DOHH2 (cell line): ENCODE measurements around the gene POU4F3.

Experiments
- H3F3A ChIP-seq: fragments of 200-600 bp; sonication (generic), shearing (Covaris generic); 2 replicates; pipeline ENCODE4 v1.6.0; 2016; ENCODE audit warnings: antibody characterized with exemption, mild to moderate bottlenecking; ENCODE audit not compliant: control insufficient read depth, insufficient read depth
- H3K27ac ChIP-seq: fragments of 200-600 bp; sonication (generic); 2 replicates; pipeline ENCODE4 v1.5.1; 2014; ENCODE audit warnings: low read depth, mild to moderate bottlenecking, low read length, moderate library complexity
- H3K27me3 ChIP-seq: fragments of 200-600 bp; sonication (generic); 2 replicates; pipeline ENCODE4 v1.6.1; 2014; ENCODE audit warnings: mild to moderate bottlenecking, low read length, mixed read lengths; ENCODE audit not compliant: control insufficient read depth
- H3K36me3 ChIP-seq: fragments of 200-600 bp; sonication (generic); 2 replicates; pipeline ENCODE4 v1.6.1; 2014; ENCODE audit warnings: mild to moderate bottlenecking, low read length, moderate library complexity, mixed read lengths; ENCODE audit not compliant: control insufficient read depth
- H3K4me1 ChIP-seq: fragments of 200-600 bp; sonication (generic); 2 replicates; pipeline ENCODE4 v1.6.1; 2014; ENCODE audit warnings: mild to moderate bottlenecking, low read length, mixed read lengths; ENCODE audit not compliant: control insufficient read depth
- H3K4me2 ChIP-seq: fragments of 200-600 bp; sonication (generic); 2 replicates; pipeline ENCODE4 v1.6.0; 2014; ENCODE audit warnings: mild to moderate bottlenecking, low read length, moderate library complexity
- H3K4me3 ChIP-seq: fragments of 200-600 bp; sonication (generic); 2 replicates; pipeline ENCODE4 v1.5.1; 2014; ENCODE audit warnings: mild to moderate bottlenecking, low read length, mixed read lengths
- H3K79me2 ChIP-seq: fragments of 200-600 bp; sonication (generic); 2 replicates; pipeline ENCODE4 v1.6.1; 2014; ENCODE audit warnings: mild to moderate bottlenecking, low read length, mixed read lengths; ENCODE audit not compliant: control insufficient read depth
- H3K9me2 ChIP-seq: fragments of 200-600 bp; sonication (generic); replicated peaks from 2 replicates; pipeline ENCODE4 v1.6.1; 2014; ENCODE audit warnings: mild to moderate bottlenecking, low read length, mixed read lengths; ENCODE audit not compliant: control insufficient read depth
- H3K9me3 ChIP-seq: fragments of 200-600 bp; sonication (generic); 2 replicates; pipeline ENCODE4 v1.6.1; 2014; ENCODE audit warnings: antibody characterized with exemption, low read length, mixed read lengths; ENCODE audit not compliant: control insufficient read depth, insufficient read depth
- H4K20me1 ChIP-seq: fragments of 200-600 bp; sonication (generic); 2 replicates; pipeline ENCODE4 v1.6.0; 2014; ENCODE audit warnings: low read depth, mild to moderate bottlenecking, antibody characterized with exemption, low read length, moderate library complexity; ENCODE audit not compliant: control insufficient read depth, insufficient read depth
- EZH2phosphoT487 ChIP-seq: fragments of 200-600 bp; sonication (generic); IDR thresholded peaks from 2 replicates; pipeline ENCODE4 v1.6.1; 2017; ENCODE audit warnings: borderline replicate concordance, mild to moderate bottlenecking, antibody characterized with exemption, low read length, moderate library complexity, mixed read lengths
- TF ChIP-seq, protein P1 (sequence below): fragments of 200-600 bp; sonication (generic); IDR thresholded peaks from one replicate; pipeline ENCODE4 v1.5.1; 2014; ENCODE audit warnings: antibody characterized with exemption, mild to moderate bottlenecking, low read depth, low read length; ENCODE audit not compliant: poor library complexity, severe bottlenecking

The POU4F3 gene, protein sequence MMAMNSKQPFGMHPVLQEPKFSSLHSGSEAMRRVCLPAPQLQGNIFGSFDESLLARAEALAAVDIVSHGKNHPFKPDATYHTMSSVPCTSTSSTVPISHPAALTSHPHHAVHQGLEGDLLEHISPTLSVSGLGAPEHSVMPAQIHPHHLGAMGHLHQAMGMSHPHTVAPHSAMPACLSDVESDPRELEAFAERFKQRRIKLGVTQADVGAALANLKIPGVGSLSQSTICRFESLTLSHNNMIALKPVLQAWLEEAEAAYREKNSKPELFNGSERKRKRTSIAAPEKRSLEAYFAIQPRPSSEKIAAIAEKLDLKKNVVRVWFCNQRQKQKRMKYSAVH

DNA sequence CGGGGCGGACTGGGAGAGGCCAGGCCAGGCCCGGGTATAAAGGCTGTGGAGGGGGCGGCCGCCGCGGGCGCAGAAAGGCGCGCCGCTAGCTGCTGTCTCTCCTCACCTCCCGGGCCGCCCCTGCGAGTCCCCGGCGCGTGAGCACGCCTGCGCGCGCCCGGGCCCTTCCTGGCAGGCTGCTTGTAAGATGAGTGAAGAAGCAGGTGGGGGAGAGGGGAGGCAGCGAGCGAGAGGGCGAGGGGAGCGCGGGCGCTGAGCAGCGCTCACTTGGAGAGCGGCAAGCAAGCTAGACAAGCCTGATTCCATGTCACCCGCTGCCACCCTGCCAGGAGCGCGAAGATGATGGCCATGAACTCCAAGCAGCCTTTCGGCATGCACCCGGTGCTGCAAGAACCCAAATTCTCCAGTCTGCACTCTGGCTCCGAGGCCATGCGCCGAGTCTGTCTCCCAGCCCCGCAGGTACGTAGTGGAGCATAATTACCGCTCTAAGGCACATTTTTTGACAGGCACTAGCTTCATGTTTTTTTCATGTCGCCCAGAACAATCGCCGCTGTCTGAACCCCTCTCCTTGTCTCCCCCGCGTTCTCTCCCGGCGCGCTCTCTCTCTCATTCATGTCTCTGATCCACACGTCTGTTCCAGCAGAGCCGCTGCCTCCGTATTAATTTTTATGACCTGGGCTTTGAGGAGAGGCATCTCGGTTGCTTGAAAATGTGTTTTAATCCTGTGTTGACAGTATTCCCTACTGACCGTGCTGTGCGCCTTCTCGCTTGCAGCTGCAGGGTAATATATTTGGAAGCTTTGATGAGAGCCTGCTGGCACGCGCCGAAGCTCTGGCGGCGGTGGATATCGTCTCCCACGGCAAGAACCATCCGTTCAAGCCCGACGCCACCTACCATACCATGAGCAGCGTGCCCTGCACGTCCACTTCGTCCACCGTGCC is at the start of gene POU4F3:
Gene POU4F3 (plus strand): TSS at position 66 of the 941 bp plus-strand sequence. CDS start 274 bp downstream, at position 340.
- Histone ChIP-seq H3K4me3 (no peak within 1 kb of the TSS), H3F3A (no peaks in the 10 kb centered on the region), H3K27me3 (peaks cover 20% of the 10 kb centered on the region), H3K4me2 (no peak within 1 kb of the TSS), H3K4me1 (no peaks in the 10 kb centered on the region), H4K20me1 (no peaks in the 10 kb centered on the region), H3K79me2 (no peaks in the 10 kb centered on the region), H3K27ac (no peak within 1 kb of the TSS), H3K9me2 (no peaks in the 10 kb centered on the region), H3K9me3 (no peaks in the 10 kb centered on the region), H3K36me3 (no peaks in the 10 kb centered on the region)
- TF ChIP-seq, protein P1, sequence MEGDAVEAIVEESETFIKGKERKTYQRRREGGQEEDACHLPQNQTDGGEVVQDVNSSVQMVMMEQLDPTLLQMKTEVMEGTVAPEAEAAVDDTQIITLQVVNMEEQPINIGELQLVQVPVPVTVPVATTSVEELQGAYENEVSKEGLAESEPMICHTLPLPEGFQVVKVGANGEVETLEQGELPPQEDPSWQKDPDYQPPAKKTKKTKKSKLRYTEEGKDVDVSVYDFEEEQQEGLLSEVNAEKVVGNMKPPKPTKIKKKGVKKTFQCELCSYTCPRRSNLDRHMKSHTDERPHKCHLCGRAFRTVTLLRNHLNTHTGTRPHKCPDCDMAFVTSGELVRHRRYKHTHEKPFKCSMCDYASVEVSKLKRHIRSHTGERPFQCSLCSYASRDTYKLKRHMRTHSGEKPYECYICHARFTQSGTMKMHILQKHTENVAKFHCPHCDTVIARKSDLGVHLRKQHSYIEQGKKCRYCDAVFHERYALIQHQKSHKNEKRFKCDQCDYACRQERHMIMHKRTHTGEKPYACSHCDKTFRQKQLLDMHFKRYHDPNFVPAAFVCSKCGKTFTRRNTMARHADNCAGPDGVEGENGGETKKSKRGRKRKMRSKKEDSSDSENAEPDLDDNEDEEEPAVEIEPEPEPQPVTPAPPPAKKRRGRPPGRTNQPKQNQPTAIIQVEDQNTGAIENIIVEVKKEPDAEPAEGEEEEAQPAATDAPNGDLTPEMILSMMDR = no peak
- no peak for TF ChIP-seq EZH2phosphoT487

DNA sequence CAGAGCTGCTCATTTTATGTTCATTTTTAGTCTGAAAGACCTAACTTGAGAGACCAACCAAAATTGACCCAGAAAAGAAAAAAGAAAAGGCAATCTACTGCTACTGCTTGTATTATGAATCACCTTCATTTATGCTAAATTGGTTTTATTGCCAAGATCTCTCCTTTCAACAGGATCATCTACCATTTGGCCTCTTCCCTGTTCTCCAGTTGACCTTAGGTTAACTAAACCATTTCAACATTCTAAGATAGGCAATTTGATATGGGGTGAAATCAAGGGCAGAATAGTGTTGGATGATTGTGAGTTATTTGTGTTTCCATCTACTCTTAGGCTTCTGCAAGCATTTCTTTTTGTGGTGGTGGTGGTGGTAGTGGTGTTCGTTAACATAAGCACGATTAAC is 48.3 kb upstream of the POU4F3 start:
- Histone ChIP-seq H3K79me2 (no peaks in the 10 kb centered on the region), H3K4me2 (no peak overlapping the region)
- TF ChIP-seq EZH2phosphoT487 = no peak
- TF ChIP-seq, protein P1 = no peak

DNA sequence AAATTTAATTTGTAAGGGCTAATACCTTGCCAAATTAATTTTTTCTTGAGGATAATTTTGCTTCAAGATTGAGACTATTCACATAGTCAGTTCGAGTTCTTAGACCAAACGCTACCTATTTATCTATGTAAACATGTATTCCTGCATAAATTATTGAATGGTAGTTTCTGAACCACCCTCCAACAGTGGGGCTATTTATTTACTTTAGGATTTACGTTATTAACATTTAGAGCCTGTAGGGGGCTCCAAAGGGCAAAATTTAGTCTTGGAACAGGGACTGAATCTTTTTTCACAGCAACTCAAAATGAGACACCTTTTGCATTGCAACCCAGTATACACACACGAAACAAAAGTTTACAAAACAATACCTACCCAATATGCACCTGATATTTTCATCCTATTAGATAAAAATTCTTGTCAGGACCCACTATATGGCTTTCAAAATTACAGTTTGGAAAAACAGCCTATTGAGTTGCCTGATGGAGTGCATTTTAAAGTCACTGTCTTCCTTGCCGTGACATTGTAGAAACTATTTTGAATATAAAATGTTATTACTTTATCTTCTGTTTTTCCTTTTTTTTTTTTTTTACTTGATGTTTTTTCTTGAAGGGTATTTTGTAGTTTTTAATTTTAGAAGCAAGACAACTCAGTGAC is 47.1 kb upstream of the POU4F3 start:
- no peak overlapping the region for H3K27ac ChIP-seq
- no peaks in the 10 kb centered on the region for H3K27me3 ChIP-seq
- no peak overlapping the region for H3K4me3 ChIP-seq
- peaks cover 4% of the 10 kb centered on the region; the same call in 1 of the 2 replicates for H4K20me1 ChIP-seq
- no peak overlapping the region for H3K4me2 ChIP-seq
- peaks cover 26% of the 10 kb centered on the region for H3F3A ChIP-seq
- H3K9me2 ChIP-seq = no peaks in the 10 kb centered on the region
- H3K79me2 ChIP-seq = no peaks in the 10 kb centered on the region
- H3K36me3 ChIP-seq = peaks cover 8% of the 10 kb centered on the region
- no peaks in the 10 kb centered on the region for H3K4me1 ChIP-seq
- H3K9me3 ChIP-seq = no peaks in the 10 kb centered on the region
- TF ChIP-seq EZH2phosphoT487 = no peak
- TF ChIP-seq, protein P1 = peak; percentile 71

More for the DNA sequence above, 48.3 kb upstream of the POU4F3 start:
- peaks cover 16% of the 10 kb centered on the region for H3K36me3 ChIP-seq
- H3K4me3 ChIP-seq = no peak overlapping the region
- H4K20me1 ChIP-seq = peaks cover 4% of the 10 kb centered on the region; the same call in 1 of the 2 replicates
- peaks cover 28% of the 10 kb centered on the region for H3F3A ChIP-seq
- no peak overlapping the region for H3K27ac ChIP-seq
- no peaks in the 10 kb centered on the region for H3K27me3 ChIP-seq
- no peaks in the 10 kb centered on the region for H3K4me1 ChIP-seq
- H3K9me2 ChIP-seq = no peaks in the 10 kb centered on the region
- no peaks in the 10 kb centered on the region for H3K9me3 ChIP-seq
